Measurements from ENCODE around the gene AMN.

DNA sequence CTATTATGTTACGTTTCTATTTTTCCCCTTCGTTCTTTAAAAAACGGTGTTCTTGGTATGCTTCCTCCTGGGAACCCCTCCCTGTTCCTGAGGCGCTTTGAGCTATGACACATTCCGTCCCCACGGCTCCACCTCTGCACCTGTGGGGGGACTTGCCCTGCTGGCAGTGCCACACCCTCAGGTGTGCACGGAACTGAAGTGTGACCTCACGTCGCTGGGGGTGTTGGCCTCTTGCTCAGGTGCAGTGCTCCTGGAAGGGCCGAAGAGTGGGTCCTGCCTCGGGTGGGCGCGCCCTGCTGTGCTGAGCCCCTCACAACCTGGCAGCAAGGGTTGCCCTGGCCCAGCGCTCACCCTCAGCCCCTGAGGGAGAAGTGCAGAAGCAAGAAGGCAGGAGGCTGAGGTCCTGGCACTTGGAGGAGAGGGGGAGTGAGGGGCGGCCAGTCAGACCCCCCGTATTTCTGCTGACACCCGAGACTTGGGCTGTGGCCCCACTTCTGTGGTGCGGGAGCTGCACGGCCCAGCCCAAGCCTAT is 4.9 kb downstream of the AMN start:
- no peak for TF ChIP-seq RFX5 (IDR thresholded peaks at IDR 0.05; ENCODE audit: low read length)
- TF ChIP-seq, protein P1, sequence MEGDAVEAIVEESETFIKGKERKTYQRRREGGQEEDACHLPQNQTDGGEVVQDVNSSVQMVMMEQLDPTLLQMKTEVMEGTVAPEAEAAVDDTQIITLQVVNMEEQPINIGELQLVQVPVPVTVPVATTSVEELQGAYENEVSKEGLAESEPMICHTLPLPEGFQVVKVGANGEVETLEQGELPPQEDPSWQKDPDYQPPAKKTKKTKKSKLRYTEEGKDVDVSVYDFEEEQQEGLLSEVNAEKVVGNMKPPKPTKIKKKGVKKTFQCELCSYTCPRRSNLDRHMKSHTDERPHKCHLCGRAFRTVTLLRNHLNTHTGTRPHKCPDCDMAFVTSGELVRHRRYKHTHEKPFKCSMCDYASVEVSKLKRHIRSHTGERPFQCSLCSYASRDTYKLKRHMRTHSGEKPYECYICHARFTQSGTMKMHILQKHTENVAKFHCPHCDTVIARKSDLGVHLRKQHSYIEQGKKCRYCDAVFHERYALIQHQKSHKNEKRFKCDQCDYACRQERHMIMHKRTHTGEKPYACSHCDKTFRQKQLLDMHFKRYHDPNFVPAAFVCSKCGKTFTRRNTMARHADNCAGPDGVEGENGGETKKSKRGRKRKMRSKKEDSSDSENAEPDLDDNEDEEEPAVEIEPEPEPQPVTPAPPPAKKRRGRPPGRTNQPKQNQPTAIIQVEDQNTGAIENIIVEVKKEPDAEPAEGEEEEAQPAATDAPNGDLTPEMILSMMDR (IDR thresholded peaks at IDR 0.05): no peak
- TF ChIP-seq, protein P2, sequence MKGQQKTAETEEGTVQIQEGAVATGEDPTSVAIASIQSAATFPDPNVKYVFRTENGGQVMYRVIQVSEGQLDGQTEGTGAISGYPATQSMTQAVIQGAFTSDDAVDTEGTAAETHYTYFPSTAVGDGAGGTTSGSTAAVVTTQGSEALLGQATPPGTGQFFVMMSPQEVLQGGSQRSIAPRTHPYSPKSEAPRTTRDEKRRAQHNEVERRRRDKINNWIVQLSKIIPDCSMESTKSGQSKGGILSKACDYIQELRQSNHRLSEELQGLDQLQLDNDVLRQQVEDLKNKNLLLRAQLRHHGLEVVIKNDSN (IDR thresholded peaks at IDR 0.05; ENCODE audit: borderline replicate concordance, low read depth): no peak
- TF ChIP-seq, protein P3, sequence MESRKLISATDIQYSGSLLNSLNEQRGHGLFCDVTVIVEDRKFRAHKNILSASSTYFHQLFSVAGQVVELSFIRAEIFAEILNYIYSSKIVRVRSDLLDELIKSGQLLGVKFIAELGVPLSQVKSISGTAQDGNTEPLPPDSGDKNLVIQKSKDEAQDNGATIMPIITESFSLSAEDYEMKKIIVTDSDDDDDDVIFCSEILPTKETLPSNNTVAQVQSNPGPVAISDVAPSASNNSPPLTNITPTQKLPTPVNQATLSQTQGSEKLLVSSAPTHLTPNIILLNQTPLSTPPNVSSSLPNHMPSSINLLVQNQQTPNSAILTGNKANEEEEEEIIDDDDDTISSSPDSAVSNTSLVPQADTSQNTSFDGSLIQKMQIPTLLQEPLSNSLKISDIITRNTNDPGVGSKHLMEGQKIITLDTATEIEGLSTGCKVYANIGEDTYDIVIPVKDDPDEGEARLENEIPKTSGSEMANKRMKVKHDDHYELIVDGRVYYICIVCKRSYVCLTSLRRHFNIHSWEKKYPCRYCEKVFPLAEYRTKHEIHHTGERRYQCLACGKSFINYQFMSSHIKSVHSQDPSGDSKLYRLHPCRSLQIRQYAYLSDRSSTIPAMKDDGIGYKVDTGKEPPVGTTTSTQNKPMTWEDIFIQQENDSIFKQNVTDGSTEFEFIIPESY (IDR thresholded peaks at IDR 0.05; ENCODE audit: borderline replicate concordance, low read depth): no peak
